ENCODE measurements around the gene CD276. TPM values are rescaled to one million over a fixed set of nuclear protein-coding genes. Genes with fewer than 3 reads are reported as not detected.

The CD276 gene
- total and polyA plus RNA-seq, 8 donors: 13.9 to 56.0 (median 22.7) TPM

DNA sequence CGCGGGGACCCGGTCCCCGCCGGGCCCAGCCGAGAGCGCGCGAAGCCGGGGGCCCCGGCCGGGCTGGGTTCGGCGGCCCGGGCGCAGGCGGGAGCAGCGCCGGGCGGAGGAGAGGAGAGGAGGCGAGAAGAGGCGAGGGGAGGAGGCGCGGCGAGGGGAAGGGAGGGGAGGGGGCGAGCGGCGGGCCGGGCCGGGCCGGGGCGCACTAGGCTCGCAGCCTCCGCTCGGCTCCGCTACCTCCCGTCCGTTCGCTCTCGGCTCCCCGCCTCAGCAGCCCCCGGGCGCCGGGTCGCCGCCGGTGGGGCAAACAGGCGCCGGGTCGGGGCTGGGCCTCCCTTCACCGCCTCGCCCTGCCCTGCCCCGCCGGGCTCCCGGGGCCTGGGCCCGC is 68.6 kb downstream of the CD276 start:
- intact Hi-C loops (cut with DNase I): no loop called here
- Histone ChIP-seq H3K36me3 (no peaks in the 10 kb centered on the region), H3K27me3 (no peaks in the 10 kb centered on the region), H3K9me3 (no peaks in the 10 kb centered on the region), H3K4me1 (no peaks in the 10 kb centered on the region), H3K27ac (no peak overlapping the region), H3K4me3 (peak overlapping the region in 3 of 4 donors; percentile 38 to 55 (median 46))
- 0 to 1% methylated on average over 9 to 55 of the region's 56 CpGs for WGBS, 2 donors
- FAIRE-seq (no peak), DNase-seq (peak in 3 of 6 donors; percentile 15 to 68 (median 65)), ATAC-seq (peak; percentile 41 to 70 (median 56))
- TF ChIP-seq, protein P1, sequence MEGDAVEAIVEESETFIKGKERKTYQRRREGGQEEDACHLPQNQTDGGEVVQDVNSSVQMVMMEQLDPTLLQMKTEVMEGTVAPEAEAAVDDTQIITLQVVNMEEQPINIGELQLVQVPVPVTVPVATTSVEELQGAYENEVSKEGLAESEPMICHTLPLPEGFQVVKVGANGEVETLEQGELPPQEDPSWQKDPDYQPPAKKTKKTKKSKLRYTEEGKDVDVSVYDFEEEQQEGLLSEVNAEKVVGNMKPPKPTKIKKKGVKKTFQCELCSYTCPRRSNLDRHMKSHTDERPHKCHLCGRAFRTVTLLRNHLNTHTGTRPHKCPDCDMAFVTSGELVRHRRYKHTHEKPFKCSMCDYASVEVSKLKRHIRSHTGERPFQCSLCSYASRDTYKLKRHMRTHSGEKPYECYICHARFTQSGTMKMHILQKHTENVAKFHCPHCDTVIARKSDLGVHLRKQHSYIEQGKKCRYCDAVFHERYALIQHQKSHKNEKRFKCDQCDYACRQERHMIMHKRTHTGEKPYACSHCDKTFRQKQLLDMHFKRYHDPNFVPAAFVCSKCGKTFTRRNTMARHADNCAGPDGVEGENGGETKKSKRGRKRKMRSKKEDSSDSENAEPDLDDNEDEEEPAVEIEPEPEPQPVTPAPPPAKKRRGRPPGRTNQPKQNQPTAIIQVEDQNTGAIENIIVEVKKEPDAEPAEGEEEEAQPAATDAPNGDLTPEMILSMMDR (IDR thresholded peaks at IDR 0.05): no peak

DNA sequence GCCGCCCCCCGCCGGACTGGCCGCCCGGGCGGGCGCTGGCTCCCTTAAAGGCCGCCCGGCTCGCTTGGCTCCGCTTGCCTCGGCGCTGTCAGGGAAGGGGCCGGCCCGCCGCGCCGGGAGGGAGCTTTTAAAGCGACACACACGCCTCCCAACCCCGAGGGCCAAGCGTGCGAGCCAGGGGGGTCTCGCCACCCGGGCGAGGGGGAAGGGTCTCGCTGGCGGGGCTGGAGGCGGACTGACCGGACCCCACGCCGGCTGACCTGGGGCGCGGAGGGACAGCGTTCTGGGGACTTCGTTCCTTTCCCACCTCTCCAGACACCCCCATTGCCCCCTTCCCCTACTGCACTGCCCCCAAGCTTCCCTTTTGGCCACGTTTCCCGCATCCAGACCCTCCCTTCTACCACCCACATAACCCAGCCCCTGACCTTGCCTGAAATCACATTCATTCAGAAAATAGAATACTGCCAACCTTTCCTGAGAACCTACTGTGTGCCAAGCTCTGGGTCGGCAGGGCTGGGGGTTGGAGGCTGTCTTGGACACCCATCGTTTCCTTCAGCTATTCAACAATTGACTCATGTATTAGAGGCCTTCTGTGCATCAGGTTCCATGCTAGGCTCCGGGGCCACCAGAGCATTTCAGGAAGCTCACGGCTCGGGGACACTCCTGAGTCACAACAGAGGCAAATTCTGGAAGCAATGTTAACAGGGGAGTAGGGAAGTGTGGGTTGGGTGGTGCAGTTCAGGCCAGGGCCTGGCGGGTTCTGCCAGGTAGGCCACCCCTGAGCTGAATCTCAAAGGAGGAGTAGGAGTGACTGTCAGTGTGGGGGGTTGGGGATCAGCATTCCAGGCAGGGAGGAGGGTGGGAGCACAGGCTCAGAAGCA is 69.3 kb downstream of the CD276 start, which contains the start of gene INSYN1:
Gene INSYN1 (minus strand): TSS at position 102 of the 881 bp plus-strand sequence. CDS start 2,221 bp downstream, outside the sequence.
- H3K4me3 ChIP-seq: peak within 1 kb of the TSS in 3 of 4 donors; percentile 38 to 55 (median 46)
- 12 to 38% methylated on average over 12 to 44 of the region's 44 CpGs for WGBS, 2 donors
- no peaks in the 10 kb centered on the region for H3K9me3 ChIP-seq
- H3K4me1 ChIP-seq: no peaks in the 10 kb centered on the region
- FAIRE-seq (no peak), ATAC-seq (peak; percentile 38 to 78 (median 70)), DNase-seq (peak in 4 of 6 donors; percentile 8 to 78 (median 58))
- TF ChIP-seq, protein P1 (IDR thresholded peaks at IDR 0.05): no peak
- H3K27ac ChIP-seq: no peak within 1 kb of the TSS
- H3K27me3 ChIP-seq: no peaks in the 10 kb centered on the region
- intact Hi-C loops (cut with DNase I): no loop called here
- no peaks in the 10 kb centered on the region for H3K36me3 ChIP-seq

- Histone ChIP-seq H3K36me3 (no peaks in the 10 kb centered on the region), H3K9me3 (no peaks in the 10 kb centered on the region), H3K27me3 (no peaks in the 10 kb centered on the region), H3K4me3 (no peak overlapping the region), H3K27ac (no peak overlapping the region), H3K4me1 (no peaks in the 10 kb centered on the region)
- intact Hi-C loops (cut with DNase I): no loop called here
- FAIRE-seq (no peak), DNase-seq (no peak), ATAC-seq (no peak)
- 81 to 82% methylated on average over 8 of the region's 8 CpGs for WGBS, 2 donors
- TF ChIP-seq, protein P1 (IDR thresholded peaks at IDR 0.05): no peak
Observed at GRCh38 chr15:73754461-73754860, 70.3 kb downstream of the CD276 start.

GRCh38 chr15:73755481-73755880 is 71.3 kb downstream of the CD276 start:
- ATAC-seq: no peak
- H3K27ac ChIP-seq: no peak overlapping the region
- H3K27me3 ChIP-seq: no peaks in the 10 kb centered on the region
- DNase-seq: no peak
- H3K9me3 ChIP-seq: no peaks in the 10 kb centered on the region
- H3K36me3 ChIP-seq: no peaks in the 10 kb centered on the region
- intact Hi-C loops (cut with DNase I): no loop called here
- no peaks in the 10 kb centered on the region for H3K4me1 ChIP-seq
- 73 to 89% methylated on average over 5 of the region's 5 CpGs for WGBS, 2 donors
- FAIRE-seq: no peak
- TF ChIP-seq, protein P1 (IDR thresholded peaks at IDR 0.05): no peak
- no peak overlapping the region for H3K4me3 ChIP-seq

GRCh38 chr15:73755946-73756345 is 71.8 kb downstream of the CD276 start:
- 69 to 76% methylated on average over 3 of the region's 3 CpGs for WGBS, 2 donors
- FAIRE-seq: no peak

More at GRCh38 chr15:73755946-73756345, 71.8 kb downstream of the CD276 start:
- H3K27ac ChIP-seq: no peak overlapping the region
- DNase-seq: no peak
- H3K36me3 ChIP-seq: no peaks in the 10 kb centered on the region
- no peak for ATAC-seq
- no peaks in the 10 kb centered on the region for H3K4me1 ChIP-seq
- TF ChIP-seq, protein P1 (IDR thresholded peaks at IDR 0.05): no peak
- no peak overlapping the region for H3K4me3 ChIP-seq
- H3K9me3 ChIP-seq: no peaks in the 10 kb centered on the region
- no peaks in the 10 kb centered on the region for H3K27me3 ChIP-seq
- intact Hi-C loops (cut with DNase I): no loop called here
